ENCODE measurements around the gene COMMD7. TPM values are rescaled to one million over a fixed set of nuclear protein-coding genes. Genes with fewer than 3 reads are reported as not detected.
"Not testable (repeated sequence)": the region's sequence is repeated elsewhere in the genome, so short reads cannot be mapped to it uniquely, and the experiment has no call there.

COMMD7 gene
- total and polyA plus RNA-seq, 4 donors: 26.2 to 83.3 (median 61.8) TPM

DNA sequence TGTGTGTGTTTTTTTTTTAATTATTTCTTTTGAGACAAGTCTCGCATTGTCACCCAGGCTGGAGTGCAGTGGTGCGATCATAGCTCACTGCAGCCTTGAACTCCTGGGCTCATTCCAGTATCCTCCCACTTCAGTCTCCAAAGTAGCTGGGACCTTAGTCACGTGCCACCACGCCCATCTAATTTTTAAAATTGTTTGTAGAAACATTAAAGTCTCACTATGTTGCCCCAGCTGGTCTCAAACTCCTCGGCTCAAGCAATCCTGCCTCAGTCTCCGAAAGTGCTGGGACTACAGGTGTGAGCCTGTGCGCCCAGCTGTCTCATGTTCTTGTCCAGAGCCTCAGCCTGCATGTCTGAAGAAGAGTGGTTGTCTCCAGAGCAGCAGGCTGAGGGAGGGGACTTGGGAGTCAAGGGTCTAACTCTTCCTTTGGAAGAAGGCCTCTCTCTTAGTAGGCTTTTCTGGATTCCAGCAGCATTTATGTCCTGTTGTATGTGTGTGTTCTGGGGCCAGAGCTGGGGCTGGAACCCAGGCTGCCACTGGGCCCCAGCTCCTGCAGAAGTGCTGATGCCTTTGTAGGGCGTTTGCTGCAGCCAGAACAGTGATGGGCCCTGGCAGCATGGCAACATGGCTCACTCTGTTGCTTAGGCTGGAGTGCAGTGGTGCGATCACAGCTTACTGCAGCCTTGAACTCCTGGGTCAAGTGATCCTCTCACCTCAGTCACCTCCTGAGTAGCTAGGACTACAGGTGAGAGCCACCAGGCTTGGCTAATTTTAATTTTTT lies 24.3 kb upstream of the COMMD7 start:
- 88% methylated on average over 5 of the region's 9 CpGs for WGBS (ENCODE audit: insufficient coverage)

DNA sequence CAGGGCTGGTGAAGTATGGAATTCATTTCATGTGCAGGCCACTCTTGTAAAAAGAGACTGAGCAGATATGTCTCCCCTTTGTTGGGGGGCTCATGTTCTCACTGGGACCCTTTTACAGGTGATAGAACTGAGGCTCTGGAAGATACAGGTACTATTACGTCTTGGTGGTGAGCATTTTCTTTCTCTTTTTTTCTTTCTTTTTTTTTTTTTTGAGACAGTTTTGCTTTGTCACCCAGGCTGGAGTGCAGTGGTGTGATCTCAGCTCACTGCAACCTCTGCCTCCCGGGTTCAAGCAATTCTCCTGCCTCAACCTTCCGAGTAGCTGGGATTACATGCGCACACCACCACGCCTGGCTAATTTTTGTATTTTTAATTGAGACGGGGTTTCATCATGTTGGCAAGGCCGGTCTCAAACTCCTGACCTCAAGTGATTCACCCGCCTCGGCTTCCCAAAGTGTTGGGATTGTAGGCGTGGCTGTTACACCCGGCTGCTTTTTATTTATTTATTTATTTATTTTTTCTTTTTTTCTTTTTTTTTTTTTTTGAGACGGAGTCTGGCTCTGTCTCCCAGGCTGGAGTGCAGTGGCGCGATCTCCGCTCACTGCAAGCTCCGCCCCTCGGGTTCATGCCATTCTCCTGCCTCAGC lies 22.1 kb upstream of the COMMD7 start:
- DNase-seq (ENCODE audit: low read depth in 4 of 6, low spot score in 6 of 6); H3K27me3 ChIP-seq (ENCODE audit: control insufficient read depth, insufficient read depth, low read length); H3K9me3 ChIP-seq (ENCODE audit: control insufficient read depth, insufficient read depth, low read length); H3K36me3 ChIP-seq (ENCODE audit: control insufficient read depth, insufficient read depth, low read length); H3K27ac ChIP-seq (ENCODE audit: low read depth, low read length); H3K4me3 ChIP-seq (ENCODE audit: low read depth, low read length): not testable (repeated sequence)
- WGBS (ENCODE audit: insufficient coverage): 92% methylated on average over 4 of the region's 17 CpGs
- peaks cover 24% of the 10 kb centered on the region for H3K4me1 ChIP-seq (ENCODE audit: control insufficient read depth, insufficient read depth, low read length)

More for the DNA sequence above, 24.3 kb upstream of the COMMD7 start:
- Histone ChIP-seq H3K36me3 (ENCODE audit: control insufficient read depth, insufficient read depth, low read length) (no peaks in the 10 kb centered on the region), H3K9me3 (ENCODE audit: control insufficient read depth, insufficient read depth, low read length) (no peaks in the 10 kb centered on the region), H3K27me3 (ENCODE audit: control insufficient read depth, insufficient read depth, low read length) (no peaks in the 10 kb centered on the region), H3K4me1 (ENCODE audit: control insufficient read depth, insufficient read depth, low read length) (peaks cover 19% of the 10 kb centered on the region), H3K4me3 (ENCODE audit: low read depth, low read length) (no peak overlapping the region), H3K27ac (ENCODE audit: low read depth, low read length) (no peak overlapping the region)
- no peak for DNase-seq (ENCODE audit: low read depth in 4 of 6, low spot score in 6 of 6)

DNA sequence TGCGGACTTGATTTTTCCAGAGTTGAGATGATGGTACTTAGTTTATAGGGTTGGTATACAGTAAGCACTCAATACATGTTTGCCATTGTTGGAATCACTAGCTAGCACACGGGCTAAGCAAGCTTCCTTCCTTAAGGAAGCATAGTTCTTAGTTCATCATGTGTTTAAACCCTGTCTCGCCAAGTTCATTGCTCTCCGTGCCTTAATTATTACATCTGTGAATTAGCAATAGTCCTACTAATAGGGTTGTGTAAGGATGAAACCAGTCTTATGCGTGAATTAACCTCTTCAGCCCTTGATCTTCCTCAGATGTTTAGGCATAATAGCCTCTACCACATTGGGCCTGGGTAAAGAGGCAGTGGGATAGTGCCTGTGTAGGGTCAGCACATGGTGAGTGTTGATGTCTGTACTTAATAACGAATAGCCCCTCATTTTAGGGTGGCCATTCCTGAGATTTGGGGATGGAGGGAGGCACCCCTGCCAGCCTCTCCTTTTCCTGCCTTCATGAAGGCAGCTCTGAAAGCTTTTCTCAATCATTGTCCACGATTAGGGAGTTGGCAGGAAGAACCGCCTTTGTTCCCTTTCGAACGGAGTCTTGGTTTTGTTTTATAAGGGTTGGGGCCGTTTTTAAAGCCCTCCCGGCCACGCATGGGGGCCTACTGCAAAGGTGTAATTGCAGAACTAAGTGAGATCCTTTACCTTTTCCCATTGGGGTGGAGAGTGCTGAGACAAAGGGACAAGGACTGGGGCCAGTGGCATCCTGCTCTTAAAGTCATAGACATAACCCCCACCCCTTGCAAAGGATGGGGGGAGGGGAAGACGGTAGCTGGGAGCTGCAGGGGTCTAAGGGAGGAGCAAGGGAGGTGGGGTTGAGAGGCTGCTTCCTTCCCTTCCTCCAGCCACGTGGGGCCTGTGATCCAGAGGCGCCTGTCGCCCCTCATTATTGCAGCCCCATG lies 21.0 kb upstream of the COMMD7 start:
- no peaks in the 10 kb centered on the region for H3K36me3 ChIP-seq (ENCODE audit: control insufficient read depth, insufficient read depth, low read length)
- no peaks in the 10 kb centered on the region for H3K9me3 ChIP-seq (ENCODE audit: control insufficient read depth, insufficient read depth, low read length)
- no peak overlapping the region for H3K4me3 ChIP-seq (ENCODE audit: low read depth, low read length)
- no peaks in the 10 kb centered on the region for H3K27me3 ChIP-seq (ENCODE audit: control insufficient read depth, insufficient read depth, low read length)
- whole genome bisulfite sequencing (ENCODE audit: insufficient coverage): 41% methylated on average over 4 of the region's 17 CpGs
- no peak overlapping the region for H3K27ac ChIP-seq (ENCODE audit: low read depth, low read length)
- no peak for DNase-seq (ENCODE audit: low read depth in 4 of 6, low spot score in 6 of 6)
- H3K4me1 ChIP-seq (ENCODE audit: control insufficient read depth, insufficient read depth, low read length): peaks cover 24% of the 10 kb centered on the region

DNA sequence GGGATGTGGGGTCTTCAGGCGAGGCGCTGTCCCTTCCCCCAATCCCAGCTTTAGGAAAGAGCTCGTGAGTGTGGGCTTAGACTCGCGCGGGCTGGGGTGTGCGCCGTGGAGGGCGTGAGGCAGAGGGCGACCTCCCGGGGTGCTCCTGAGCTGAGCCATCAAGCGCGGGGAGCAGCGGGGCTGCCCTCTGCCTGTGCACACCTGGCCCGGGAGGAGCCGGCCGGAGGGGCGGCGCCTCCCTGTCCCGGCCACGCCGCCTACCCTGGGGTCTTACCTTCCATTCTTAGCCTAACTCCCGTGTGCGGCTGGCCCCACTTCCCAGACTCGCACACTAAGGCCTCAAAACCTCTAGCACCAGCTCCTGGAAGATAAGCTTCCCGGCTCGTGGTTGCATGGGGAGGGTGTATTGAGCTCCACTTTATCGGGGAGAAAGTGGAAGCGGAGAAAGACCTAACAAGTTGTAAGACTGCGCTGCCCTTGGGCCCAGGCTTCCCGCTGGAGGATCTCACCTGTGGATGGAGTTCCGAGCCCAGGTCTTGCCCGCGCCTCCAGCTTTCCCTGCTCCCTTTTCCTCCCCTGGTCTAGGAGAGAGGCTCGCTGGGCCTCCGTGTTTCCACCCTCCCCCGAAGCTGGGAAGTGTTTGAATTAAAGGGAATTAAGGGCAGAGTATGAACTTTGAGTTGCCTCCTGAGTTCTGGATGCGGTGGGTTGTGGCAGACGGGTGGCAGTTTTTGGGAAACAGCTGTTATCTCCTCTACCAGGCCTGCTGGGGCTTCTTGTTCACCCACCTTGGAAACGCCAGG lies 20.1 kb upstream of the COMMD7 start:
- no peaks in the 10 kb centered on the region for H3K27me3 ChIP-seq (ENCODE audit: control insufficient read depth, insufficient read depth, low read length)
- no peaks in the 10 kb centered on the region for H3K9me3 ChIP-seq (ENCODE audit: control insufficient read depth, insufficient read depth, low read length)
- peaks cover 24% of the 10 kb centered on the region for H3K4me1 ChIP-seq (ENCODE audit: control insufficient read depth, insufficient read depth, low read length)
- H3K4me3 ChIP-seq (ENCODE audit: low read depth, low read length): peak overlapping the region; percentile 75
- H3K27ac ChIP-seq (ENCODE audit: low read depth, low read length): no peak overlapping the region
- H3K36me3 ChIP-seq (ENCODE audit: control insufficient read depth, insufficient read depth, low read length): no peaks in the 10 kb centered on the region
- 3% methylated on average over 22 of the region's 40 CpGs for WGBS (ENCODE audit: insufficient coverage)
- DNase-seq (ENCODE audit: low read depth in 4 of 6, low spot score in 6 of 6): no peak

DNA sequence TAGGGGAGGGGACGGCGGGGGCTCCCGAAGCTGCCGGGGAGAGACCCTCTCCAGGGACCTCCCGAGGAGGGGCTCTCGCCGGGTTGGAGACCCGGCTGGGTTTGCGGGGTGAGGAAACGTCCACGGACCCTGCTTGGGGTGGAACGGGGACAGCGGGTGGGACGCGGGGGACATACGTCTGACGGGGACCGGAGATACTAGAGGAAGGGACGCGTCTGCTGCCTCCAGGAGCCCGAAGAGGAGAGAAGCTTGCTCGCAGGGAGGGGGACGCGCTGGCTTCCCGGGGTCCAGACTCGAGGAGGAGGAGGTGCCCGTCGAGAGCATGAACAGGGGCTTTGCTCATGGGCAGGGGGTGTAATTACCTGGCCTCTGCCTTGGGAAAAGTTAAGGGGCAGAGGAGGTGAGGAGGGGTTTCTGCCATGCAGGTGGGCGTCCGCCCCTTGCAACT lies 19.5 kb upstream of the COMMD7 start:
- Histone ChIP-seq H3K9me3 (ENCODE audit: control insufficient read depth, insufficient read depth, low read length) (no peaks in the 10 kb centered on the region), H3K27me3 (ENCODE audit: control insufficient read depth, insufficient read depth, low read length) (no peaks in the 10 kb centered on the region), H3K4me3 (ENCODE audit: low read depth, low read length) (peak overlapping the region; percentile 75), H3K36me3 (ENCODE audit: control insufficient read depth, insufficient read depth, low read length) (no peaks in the 10 kb centered on the region), H3K27ac (ENCODE audit: low read depth, low read length) (no peak overlapping the region), H3K4me1 (ENCODE audit: control insufficient read depth, insufficient read depth, low read length) (peaks cover 24% of the 10 kb centered on the region)
- DNase-seq (ENCODE audit: low read depth in 4 of 6, low spot score in 6 of 6): peak in 2 of 6 donors; percentile 60 to 62
- 0% methylated on average over 29 of the region's 30 CpGs for WGBS (ENCODE audit: insufficient coverage)

DNA sequence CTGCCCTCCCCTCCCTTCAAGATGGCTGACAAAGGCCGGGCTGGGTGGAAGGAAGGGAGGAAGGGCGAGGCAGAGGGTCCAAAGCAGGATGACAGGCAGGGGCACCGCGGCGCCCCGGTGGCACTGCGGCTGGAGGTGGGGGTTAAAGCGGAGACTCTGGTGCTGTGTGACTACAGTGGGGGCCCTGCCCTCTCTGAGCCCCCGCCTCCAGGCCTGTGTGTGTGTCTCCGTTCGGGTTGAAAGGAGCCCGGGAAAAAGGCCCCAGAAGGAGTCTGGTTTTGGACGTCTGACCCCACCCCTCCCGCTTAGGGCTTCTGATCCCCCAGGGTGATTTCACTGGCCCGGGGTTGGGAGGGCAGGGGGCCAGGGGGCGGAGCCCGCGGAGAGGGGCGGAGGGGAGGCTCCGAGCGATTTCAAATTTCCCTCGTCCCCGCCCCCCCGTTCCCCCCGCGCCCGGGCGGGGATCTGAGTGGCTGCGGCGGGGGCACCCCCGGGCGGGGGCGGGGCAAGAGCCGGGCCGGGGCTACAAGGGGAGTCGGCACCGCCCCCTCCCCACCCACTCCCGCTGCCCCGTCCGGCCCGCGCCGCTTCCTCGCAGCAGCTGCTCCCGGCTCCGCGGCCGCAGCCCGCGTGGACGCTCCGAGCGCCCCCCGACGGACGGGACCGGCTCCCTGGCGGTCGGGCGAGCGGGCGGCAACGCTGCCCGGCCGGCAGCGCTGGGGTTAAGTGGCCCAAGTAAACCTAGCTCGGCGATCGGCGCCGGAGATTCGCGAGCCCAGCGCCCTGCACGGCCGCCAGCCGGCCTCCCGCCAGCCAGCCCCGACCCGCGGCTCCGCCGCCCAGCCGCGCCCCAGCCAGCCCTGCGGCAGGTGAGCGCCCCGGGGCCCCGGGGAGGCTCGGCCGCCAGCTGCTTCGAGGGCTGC lies 18.8 kb upstream of the COMMD7 start, which contains the start of gene DNMT3B:
Gene DNMT3B, plus strand, starts transcription at position 555 of the 923 bp plus-strand sequence. CDS start 17,939 bp downstream, outside the sequence.
- H3K9me3 ChIP-seq (ENCODE audit: control insufficient read depth, insufficient read depth, low read length): no peaks in the 10 kb centered on the region
- no peak within 1 kb of the TSS for H3K27ac ChIP-seq (ENCODE audit: low read depth, low read length)
- under 1% methylated on average over 84 of the region's 92 CpGs for WGBS (ENCODE audit: insufficient coverage)
- peaks cover 24% of the 10 kb centered on the region for H3K4me1 ChIP-seq (ENCODE audit: control insufficient read depth, insufficient read depth, low read length)
- DNase-seq (ENCODE audit: low read depth in 4 of 6, low spot score in 6 of 6): peak in 4 of 6 donors; percentile 50 to 92 (median 79)
- no peaks in the 10 kb centered on the region for H3K27me3 ChIP-seq (ENCODE audit: control insufficient read depth, insufficient read depth, low read length)
- peak within 1 kb of the TSS; percentile 75 for H3K4me3 ChIP-seq (ENCODE audit: low read depth, low read length)
- no peaks in the 10 kb centered on the region for H3K36me3 ChIP-seq (ENCODE audit: control insufficient read depth, insufficient read depth, low read length)

DNA sequence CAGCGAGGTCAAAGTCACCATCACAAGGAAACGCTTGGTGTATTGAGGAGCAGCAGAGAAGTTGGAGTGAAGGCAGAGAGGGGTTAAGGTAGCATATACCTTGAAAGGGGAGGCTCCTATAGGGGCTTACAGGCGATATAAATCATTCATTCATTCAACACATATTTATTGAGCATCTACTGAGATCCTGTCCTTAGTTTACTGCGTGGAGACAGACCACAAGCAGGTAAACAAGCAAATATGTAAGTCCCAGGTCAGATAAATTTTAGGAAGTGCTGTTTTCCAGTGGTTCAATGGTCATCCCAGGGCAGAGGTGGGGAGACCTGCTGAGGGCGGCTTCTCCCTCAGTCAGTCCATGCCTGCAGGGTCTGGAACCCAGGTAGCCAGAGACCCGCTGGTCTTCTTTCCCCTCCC lies 18.2 kb upstream of the COMMD7 start:
- no peaks in the 10 kb centered on the region for H3K27me3 ChIP-seq (ENCODE audit: control insufficient read depth, insufficient read depth, low read length)
- H3K4me3 ChIP-seq (ENCODE audit: low read depth, low read length): peak overlapping the region; percentile 75
- no peak overlapping the region for H3K27ac ChIP-seq (ENCODE audit: low read depth, low read length)
- H3K36me3 ChIP-seq (ENCODE audit: control insufficient read depth, insufficient read depth, low read length): no peaks in the 10 kb centered on the region
- H3K4me1 ChIP-seq (ENCODE audit: control insufficient read depth, insufficient read depth, low read length): peaks cover 24% of the 10 kb centered on the region
- 83% methylated on average over 2 of the region's 6 CpGs for WGBS (ENCODE audit: insufficient coverage)
- no peak for DNase-seq (ENCODE audit: low read depth in 4 of 6, low spot score in 6 of 6)
- no peaks in the 10 kb centered on the region for H3K9me3 ChIP-seq (ENCODE audit: control insufficient read depth, insufficient read depth, low read length)

DNA sequence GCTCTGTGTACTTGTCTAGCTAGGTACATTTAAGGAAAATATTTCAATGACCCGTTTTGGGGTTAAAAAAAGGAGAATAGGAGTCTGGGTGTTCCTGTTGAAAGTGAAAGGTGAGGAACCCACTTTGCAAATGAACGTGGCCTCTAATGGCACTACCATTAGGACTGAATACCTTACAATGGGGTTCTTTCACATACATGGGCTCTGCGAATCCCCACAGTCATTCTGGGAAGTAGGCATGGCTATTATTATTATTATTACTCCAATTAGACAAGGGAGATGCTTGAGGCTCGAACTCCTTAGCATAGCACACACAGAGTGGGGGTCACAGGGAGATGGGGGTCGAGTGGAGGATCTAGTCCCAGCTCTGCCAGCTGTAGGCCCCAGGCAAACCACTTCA lies 12.9 kb upstream of the COMMD7 start:
- no peaks in the 10 kb centered on the region for H3K9me3 ChIP-seq (ENCODE audit: control insufficient read depth, insufficient read depth, low read length)
- no peak overlapping the region for H3K4me3 ChIP-seq (ENCODE audit: low read depth, low read length)
- no peak overlapping the region for H3K27ac ChIP-seq (ENCODE audit: low read depth, low read length)
- H3K27me3 ChIP-seq (ENCODE audit: control insufficient read depth, insufficient read depth, low read length): no peaks in the 10 kb centered on the region
- no peaks in the 10 kb centered on the region for H3K4me1 ChIP-seq (ENCODE audit: control insufficient read depth, insufficient read depth, low read length)
- WGBS (ENCODE audit: insufficient coverage): 50% methylated on average over 1 of the region's 5 CpGs
- H3K36me3 ChIP-seq (ENCODE audit: control insufficient read depth, insufficient read depth, low read length): no peaks in the 10 kb centered on the region
- no peak for DNase-seq (ENCODE audit: low read depth in 4 of 6, low spot score in 6 of 6)
